ENCODE measurements around the gene SCN3A.

The SCN3A gene

GRCh38 chr2:165239230-165239629 lies 35.4 kb upstream of the SCN3A start, which contains the start of gene SCN2A:
Gene SCN2A, plus strand, starts transcription at chr2:165239414. Its CDS starts 56,410 bp downstream, at chr2:165295824.
- TF ChIP-seq USF1 (IDR thresholded peaks at IDR 0.05) = no peak
- no peak; the same call in 1 of the 2 replicates for TF ChIP-seq REST (IDR thresholded peaks at IDR 0.05; ENCODE audit: low read depth)
- peak; percentile 72 for TF ChIP-seq RAD21 (IDR thresholded peaks at IDR 0.05; ENCODE audit: low read depth)
- TF ChIP-seq CEBPB (IDR thresholded peaks at IDR 0.05) = no peak

GRCh38 chr2:165238295-165238694 lies 34.4 kb upstream of the SCN3A start:
- TF ChIP-seq REST (IDR thresholded peaks at IDR 0.05; ENCODE audit: low read depth) (peak; percentile 92), CEBPB (IDR thresholded peaks at IDR 0.05) (no peak)

GRCh38 chr2:165237056-165237455 lies 33.2 kb upstream of the SCN3A start:
- no peak for TF ChIP-seq YY1 (IDR thresholded peaks at IDR 0.05; ENCODE audit: low read depth)
- TF ChIP-seq ZBTB7A (IDR thresholded peaks at IDR 0.05; ENCODE audit: low read depth) = no peak
- no peak for TF ChIP-seq TAF1 (IDR thresholded peaks at IDR 0.05; ENCODE audit: low read depth)
- no peak for TF ChIP-seq CREB1 (IDR thresholded peaks at IDR 0.05; ENCODE audit: low read depth)
- TF ChIP-seq TEAD4 (IDR thresholded peaks at IDR 0.05) = no peak
- TF ChIP-seq EP300 (IDR thresholded peaks at IDR 0.05; ENCODE audit: borderline replicate concordance) = no peak
- TF ChIP-seq TCF12 (IDR thresholded peaks at IDR 0.05; ENCODE audit: low read depth) = no peak
- TF ChIP-seq MAX (IDR thresholded peaks at IDR 0.05) = no peak
- TF ChIP-seq CEBPB (IDR thresholded peaks at IDR 0.05) = no peak
- no peak for TF ChIP-seq REST (IDR thresholded peaks at IDR 0.05; ENCODE audit: low read depth)
- no peak for TF ChIP-seq RAD21 (IDR thresholded peaks at IDR 0.05; ENCODE audit: low read depth)
- TF ChIP-seq NFIC (IDR thresholded peaks at IDR 0.05) = no peak
- TF ChIP-seq EGR1 (IDR thresholded peaks at IDR 0.05) = no peak
- TF ChIP-seq FOXM1 (IDR thresholded peaks at IDR 0.05; ENCODE audit: borderline replicate concordance, low read depth) = no peak
- TF ChIP-seq USF1 (IDR thresholded peaks at IDR 0.05) = no peak

- TF ChIP-seq YY1 (IDR thresholded peaks at IDR 0.05; ENCODE audit: low read depth) (no peak), TCF12 (IDR thresholded peaks at IDR 0.05; ENCODE audit: low read depth) (no peak), TEAD4 (IDR thresholded peaks at IDR 0.05) (no peak), CEBPB (IDR thresholded peaks at IDR 0.05) (no peak), CREB1 (IDR thresholded peaks at IDR 0.05; ENCODE audit: low read depth) (no peak), USF1 (IDR thresholded peaks at IDR 0.05) (no peak), EGR1 (IDR thresholded peaks at IDR 0.05) (no peak), TAF1 (IDR thresholded peaks at IDR 0.05; ENCODE audit: low read depth) (no peak), NFIC (IDR thresholded peaks at IDR 0.05) (no peak), RAD21 (IDR thresholded peaks at IDR 0.05; ENCODE audit: low read depth) (no peak), ZBTB7A (IDR thresholded peaks at IDR 0.05; ENCODE audit: low read depth) (no peak), MAX (IDR thresholded peaks at IDR 0.05) (no peak), EP300 (IDR thresholded peaks at IDR 0.05; ENCODE audit: borderline replicate concordance) (no peak), REST (IDR thresholded peaks at IDR 0.05; ENCODE audit: low read depth) (no peak)
Measured at GRCh38 chr2:165227571-165227970, 23.7 kb upstream of the SCN3A start.

All from Ishikawa (cell line).